T-helper 2 cell treated with Interferon-gamma antibody and Interleukin-4, amounts not matched to agents 100 ng/mL and 5 ng/mL, for 36 hours (primary cell): ENCODE results near the gene SGK2. TPM values are rescaled to one million over a fixed set of nuclear protein-coding genes. Genes with fewer than 3 reads are reported as not detected.
"Not testable (repeated sequence)": the region's sequence is repeated elsewhere in the genome, so short reads cannot be mapped to it uniquely, and the experiment has no call there.

Experiments
- intact Hi-C: fragments of 100-400 bp; cut with micrococcal nuclease; formaldehyde crosslinking; loops from one replicate; pipeline ENCODE4 v1.15.1; 2023
- total RNA-seq: library from RNA; stranded (reverse); gene quantifications from 2 replicates; pipeline ENCODE4 v1.2.3, GENCODE V29; 2022

The SGK2 gene
- total RNA-seq, 1 donor from 2014 or later, result 0.11 TPM

DNA sequence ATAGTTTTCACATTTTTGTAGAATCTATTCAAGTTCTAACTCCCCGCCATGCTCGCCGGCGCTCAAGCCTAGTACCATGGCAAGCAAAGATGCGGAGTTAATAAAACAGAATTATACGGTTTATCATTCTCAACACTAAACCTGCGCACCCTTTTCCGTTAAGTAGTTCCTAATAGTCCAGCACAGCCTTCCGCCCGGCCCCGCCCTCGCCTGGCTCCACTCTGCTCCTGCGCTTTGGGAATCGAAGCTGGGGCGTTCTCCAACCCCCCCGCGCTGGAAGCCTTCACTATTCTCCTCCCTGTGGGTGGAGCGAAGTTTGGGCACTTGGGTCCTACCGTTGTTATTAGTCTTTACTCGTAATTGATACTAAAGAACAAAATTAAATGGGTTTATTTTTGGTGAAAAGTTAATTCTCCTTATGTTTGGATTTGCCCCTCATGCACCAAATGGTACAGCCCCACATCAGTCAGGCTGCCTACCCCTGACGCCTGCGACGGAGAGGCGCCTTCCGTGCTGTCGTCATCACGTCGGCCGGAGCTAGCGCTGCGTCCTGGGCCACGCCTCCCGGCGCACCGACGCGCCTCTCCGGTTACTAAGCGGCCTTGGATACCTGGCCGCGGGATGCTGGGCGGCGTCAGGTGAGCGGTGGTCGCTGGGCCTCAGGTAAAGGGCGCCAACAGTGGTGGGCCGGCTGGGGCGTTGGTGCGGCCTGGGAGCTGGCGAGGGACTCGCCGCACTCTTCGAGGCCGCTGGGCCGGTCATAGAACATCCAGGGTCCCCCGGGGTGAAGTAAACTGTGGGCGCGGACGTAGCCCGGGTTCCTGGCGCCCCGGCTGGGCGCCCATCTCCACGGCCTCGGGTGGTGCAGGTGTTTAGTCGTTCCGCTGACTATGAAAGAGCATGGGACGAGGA lies 31.8 kb downstream of the SGK2 start, which contains the start of gene IFT52:
Gene IFT52 (plus strand): TSS at position 546 of the 912 bp plus-strand sequence. CDS start 3,762 bp downstream, outside the sequence.
- intact Hi-C loops, result loop anchor here (1.0 to 5.0 kb wide), 4 partner anchors 76 to 622 kb away; partner anchors contain the start of genes MYBL2, OSER1 and SRSF6

DNA sequence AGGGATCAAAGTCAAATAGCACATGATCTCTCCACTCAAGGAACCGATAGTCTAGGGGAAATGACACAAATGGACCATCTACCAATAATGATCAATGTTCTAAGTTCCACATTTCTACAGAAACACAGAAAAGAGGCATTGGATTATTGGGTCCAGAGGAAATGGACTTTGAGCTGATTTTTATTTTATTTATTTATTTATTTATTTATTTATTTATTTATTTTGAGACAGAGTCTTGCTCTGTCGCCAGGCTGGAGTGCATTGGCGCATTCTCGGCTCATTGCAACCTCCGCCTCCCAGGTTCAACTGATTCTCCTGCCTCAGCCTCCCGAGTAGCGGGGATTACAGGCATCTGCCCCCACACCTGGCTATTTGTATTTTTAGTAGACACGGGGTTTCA lies 43.1 kb downstream of the SGK2 start:
- intact Hi-C loops, result not testable (repeated sequence)

DNA sequence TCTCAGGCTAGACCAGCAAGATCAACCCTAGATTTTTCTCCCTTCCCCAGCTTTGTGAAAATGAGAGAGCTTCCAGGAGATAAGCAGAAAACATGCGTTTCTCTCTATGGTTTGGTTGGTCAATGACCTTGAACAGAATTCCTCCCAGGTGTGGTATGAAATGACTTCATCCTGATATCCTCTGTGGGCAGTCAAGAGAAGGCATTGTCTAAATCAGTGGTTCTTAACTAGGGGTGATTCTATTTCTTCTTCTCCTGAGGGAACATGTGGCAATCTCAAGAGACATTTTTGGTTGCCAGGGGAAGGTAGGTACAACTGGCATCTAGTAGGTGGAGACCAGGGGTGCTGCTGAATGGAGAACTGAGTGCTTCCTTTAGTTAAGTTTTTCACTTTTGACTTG lies 44.3 kb downstream of the SGK2 start:
- intact Hi-C loops, result no loop called here

DNA sequence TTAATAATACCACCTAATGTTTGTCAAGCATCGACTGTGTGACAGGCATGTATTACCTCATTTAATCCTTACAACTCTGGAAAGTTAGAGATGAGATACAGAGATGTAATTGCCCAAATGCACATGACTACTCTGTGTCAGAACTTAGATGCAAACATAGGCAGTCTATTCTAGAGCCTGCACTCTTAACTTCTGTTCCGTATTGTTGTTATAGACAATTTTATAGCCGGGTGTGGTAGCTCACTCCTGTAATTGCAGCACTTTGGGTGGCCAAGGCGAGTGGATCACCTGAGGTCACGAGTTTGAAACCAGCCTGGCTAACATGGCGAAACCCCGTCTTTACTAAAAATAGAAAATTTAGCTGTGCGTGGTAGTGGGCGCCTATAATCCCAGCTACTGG lies 46.9 kb downstream of the SGK2 start:
- intact Hi-C loops, result no loop called here

DNA sequence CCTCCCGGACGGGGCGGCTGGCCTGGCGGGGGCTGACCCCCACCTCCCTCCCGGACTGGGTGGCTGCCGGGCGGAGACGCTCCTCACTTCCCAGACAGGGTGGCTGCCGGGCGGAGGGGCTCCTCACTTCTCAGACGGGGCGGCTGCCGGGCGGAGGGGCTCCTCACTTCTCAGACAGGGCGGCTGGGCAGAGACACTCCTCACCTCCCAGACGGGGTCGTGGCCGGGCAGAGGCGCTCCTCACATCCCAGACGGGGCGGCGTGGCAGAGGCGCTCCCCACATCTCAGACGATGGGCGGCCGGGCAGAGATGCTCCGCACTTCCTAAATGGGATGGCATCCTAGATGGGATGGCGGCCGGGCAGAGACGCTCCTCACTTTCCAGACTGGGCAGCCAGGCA lies 48.5 kb downstream of the SGK2 start:
- intact Hi-C loops, result not testable (repeated sequence)

DNA sequence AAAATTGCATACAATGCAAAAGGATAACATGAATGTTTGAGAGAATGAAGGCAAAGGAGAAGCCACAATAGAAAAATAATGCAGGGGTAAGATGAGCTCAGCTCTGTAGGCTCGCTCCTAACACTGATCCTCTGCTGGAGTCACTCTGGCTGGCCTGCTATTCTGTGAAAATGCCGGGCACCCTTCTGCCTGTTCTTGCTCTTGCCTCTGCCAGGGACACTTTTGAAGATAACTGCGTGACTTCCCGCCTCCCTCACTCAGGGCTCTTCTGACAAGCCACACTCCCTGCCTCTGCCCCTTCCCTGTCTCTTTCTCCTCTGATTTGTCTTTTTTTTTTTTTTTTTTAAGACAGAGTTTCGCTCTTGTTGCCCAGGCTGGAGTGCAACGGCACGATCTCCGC lies 72.8 kb downstream of the SGK2 start:
- intact Hi-C loops, result no loop called here

Other genes with a start within 250 kb of the SGK2 start
- 183 and 189 TPM in 2 replicates for gene SRSF6, start 101.1 kb upstream of the SGK2 start, total RNA-seq
- 8.3 and 8.7 TPM in 2 replicates for gene L3MBTL1, start 51.3 kb upstream of the SGK2 start, total RNA-seq
- 14.0 and 15.7 TPM in 2 replicates for gene IFT52, start 31.9 kb downstream of the SGK2 start, total RNA-seq
- gene MYBL2, start 108.1 kb downstream of the SGK2 start, total RNA-seq, result 102 and 104 TPM in 2 replicates
- gene GTSF1L, start 168.0 kb downstream of the SGK2 start, total RNA-seq, result 0.23 TPM in 1 of 2 replicates, not detected in the other